Measurements from ENCODE around the gene AGA. TPM values are rescaled to one million over a fixed set of nuclear protein-coding genes. Genes with fewer than 3 reads are reported as not detected.

The AGA gene
- total and polyA plus RNA-seq, 8 donors: 5.5 to 16.7 (median 13.4) TPM

- no peaks in the 10 kb centered on the region for H3K4me1 ChIP-seq
- no peak for TF ChIP-seq CTCF (IDR thresholded peaks at IDR 0.05)
- no peaks in the 10 kb centered on the region for H3K27me3 ChIP-seq
- H3K27ac ChIP-seq: no peak overlapping the region
- WGBS, 2 donors: 82 to 87% methylated on average over 4 of the region's 4 CpGs
- no peaks in the 10 kb centered on the region for H3K9me3 ChIP-seq
- ATAC-seq (no peak), DNase-seq (no peak), FAIRE-seq (no peak)
- intact Hi-C loops (cut with DNase I): no loop called here
- H3K4me3 ChIP-seq: no peak overlapping the region
- no peaks in the 10 kb centered on the region for H3K36me3 ChIP-seq
Measured at GRCh38 chr4:177464026-177464425, 21.8 kb upstream of the AGA start.

- Histone ChIP-seq H3K4me1 (no peaks in the 10 kb centered on the region), H3K27ac (no peak overlapping the region), H3K27me3 (no peaks in the 10 kb centered on the region), H3K4me3 (no peak overlapping the region), H3K36me3 (no peaks in the 10 kb centered on the region), H3K9me3 (no peaks in the 10 kb centered on the region)
- no peak for TF ChIP-seq CTCF (IDR thresholded peaks at IDR 0.05)
- intact Hi-C loops (cut with DNase I): no loop called here
- WGBS, 2 donors: 85% methylated on average over 5 of the region's 5 CpGs
- ATAC-seq: no peak
- no peak for FAIRE-seq
- DNase-seq: no peak
Measured at GRCh38 chr4:177461606-177462005, 19.4 kb upstream of the AGA start.

GRCh38 chr4:177460460-177460859 lies 18.2 kb upstream of the AGA start:
- ATAC-seq: no peak
- Histone ChIP-seq H3K9me3 (no peaks in the 10 kb centered on the region), H3K4me3 (no peak overlapping the region), H3K4me1 (no peaks in the 10 kb centered on the region), H3K27me3 (no peaks in the 10 kb centered on the region), H3K36me3 (no peaks in the 10 kb centered on the region), H3K27ac (no peak overlapping the region)
- DNase-seq: no peak
- FAIRE-seq: no peak
- TF ChIP-seq CTCF (IDR thresholded peaks at IDR 0.05): no peak
- 70 to 80% methylated on average over 2 of the region's 2 CpGs for WGBS, 2 donors
- intact Hi-C loops (cut with DNase I): no loop called here

GRCh38 chr4:177455561-177455970 lies 13.3 kb upstream of the AGA start:
- FAIRE-seq: no peak
- H3K4me3 ChIP-seq: no peak overlapping the region
- intact Hi-C loops (cut with DNase I): no loop called here
- H3K27ac ChIP-seq: no peak overlapping the region
- no peaks in the 10 kb centered on the region for H3K4me1 ChIP-seq
- no peak for ATAC-seq
- H3K36me3 ChIP-seq: no peaks in the 10 kb centered on the region
- H3K27me3 ChIP-seq: no peaks in the 10 kb centered on the region
- H3K9me3 ChIP-seq: no peaks in the 10 kb centered on the region
- no peak for TF ChIP-seq CTCF (IDR thresholded peaks at IDR 0.05)
- DNase-seq: no peak
- 30 to 35% methylated on average over 6 of the region's 6 CpGs for WGBS, 2 donors

GRCh38 chr4:177453116-177453515 lies 10.9 kb upstream of the AGA start:
- intact Hi-C loops (cut with DNase I): no loop called here
- H3K4me1 ChIP-seq: no peaks in the 10 kb centered on the region
- ATAC-seq: no peak
- no peaks in the 10 kb centered on the region for H3K36me3 ChIP-seq
- H3K27me3 ChIP-seq: no peaks in the 10 kb centered on the region
- FAIRE-seq: no peak
- no peak overlapping the region for H3K4me3 ChIP-seq
- H3K9me3 ChIP-seq: no peaks in the 10 kb centered on the region
- H3K27ac ChIP-seq: no peak overlapping the region
- TF ChIP-seq CTCF (IDR thresholded peaks at IDR 0.05): no peak
- no peak for DNase-seq
